HepG2 (cell line): Measurements from ENCODE around the gene ROMO1. TPM values are rescaled to one million over a fixed set of nuclear protein-coding genes. Genes with fewer than 3 reads are reported as not detected.

Experiments
- BHLHE40 ChIP-seq: IDR thresholded peaks from 2 replicates; pipeline ENCODE4 v1.6.1; 2011; ENCODE audit warnings: low read length, improper control_type of control experiment
- CHD4 ChIP-seq: fragments of 200-600 bp; sonication (generic); IDR thresholded peaks from 2 replicates; pipeline ENCODE4 v1.7.0; 2017; ENCODE audit warnings: mild to moderate bottlenecking, low read length, borderline replicate concordance
- EED ChIP-seq: sonication (generic); formaldehyde crosslinking; IDR thresholded peaks from 2 replicates; pipeline ENCODE4 v1.5.0; 2020; ENCODE audit warnings: mild to moderate bottlenecking, missing genetic modification reagents
- ESRRA ChIP-seq: sonication (generic); formaldehyde crosslinking; IDR thresholded peaks from 2 replicates; pipeline ENCODE4 v1.5.1; 2020; ENCODE audit warnings: mild to moderate bottlenecking, low read depth, missing genetic modification reagents
- FOXA1 ChIP-seq, 2 experiments: fragments of 450-650 bp in 1 of 2; sonication (generic) in 1 of 2; formaldehyde crosslinking in 1 of 2; IDR thresholded peaks; 2 replicates each; pipeline versions ENCODE4 v1.4.0 to v1.6.1; 2016 to 2020; ENCODE audit warnings: missing genetic modification reagents in 1 of 2
- FOXA3 ChIP-seq: IDR thresholded peaks from 2 replicates; pipeline ENCODE4 v1.6.1; 2016; ENCODE audit warnings: missing genetic modification reagents, missing compliant biosample characterization
- FOXJ3 ChIP-seq: sonication (generic); formaldehyde crosslinking; IDR thresholded peaks from 2 replicates; pipeline ENCODE4 v1.4.0; 2020; ENCODE audit warnings: missing genetic modification reagents, mild to moderate bottlenecking, borderline replicate concordance
- GTF3A ChIP-seq: sonication (generic); formaldehyde crosslinking; conservative IDR thresholded peaks from 2 replicates; pipeline ENCODE4 v1.4.0; 2020; ENCODE audit warnings: mild to moderate bottlenecking, missing genetic modification reagents
- GZF1 ChIP-seq: sonication (generic); formaldehyde crosslinking; IDR thresholded peaks from 2 replicates; pipeline ENCODE4 v1.5.1; 2020; ENCODE audit warnings: mild to moderate bottlenecking, missing genetic modification reagents
- MBD4 ChIP-seq: IDR thresholded peaks from 2 replicates; pipeline ENCODE4 v1.6.1; 2012; ENCODE audit warnings: low read length, inconsistent platforms, borderline replicate concordance
- U2AF2 ChIP-seq: fragments of 200-400 bp; formaldehyde crosslinking; IDR thresholded peaks from 2 replicates; pipeline ENCODE4 v1.6.1; 2017; ENCODE audit warnings: low read depth, mild to moderate bottlenecking, low read length
- ZFY ChIP-seq: sonication (generic); formaldehyde crosslinking; IDR thresholded peaks from 2 replicates; pipeline ENCODE4 v1.4.0; 2020; ENCODE audit warnings: missing genetic modification reagents
- ZKSCAN1 ChIP-seq: fragments of 150-350 bp; IDR thresholded peaks from 2 replicates; pipeline ENCODE4 v1.6.1; 2014; ENCODE audit warnings: low read length
- ZKSCAN8 ChIP-seq: IDR thresholded peaks from 2 replicates; pipeline ENCODE4 v1.6.1; 2016; ENCODE audit warnings: borderline replicate concordance, missing genetic modification reagents, missing compliant biosample characterization
- ZNF136 ChIP-seq: sonication (generic); formaldehyde crosslinking; IDR thresholded peaks from 2 replicates; pipeline ENCODE4 v1.8.1; 2022; ENCODE audit warnings: low read depth, mild to moderate bottlenecking, moderate library complexity, missing genetic modification reagents
- ZNF3 ChIP-seq: IDR thresholded peaks from 2 replicates; pipeline ENCODE4 v1.7.0; 2017; ENCODE audit warnings: inconsistent platforms
- ZNF567 ChIP-seq: sonication (generic); formaldehyde crosslinking; IDR thresholded peaks from 2 replicates; pipeline ENCODE4 v1.8.1; 2023; ENCODE audit warnings: mild to moderate bottlenecking, missing genetic modification reagents, borderline replicate concordance
- ZNF768 ChIP-seq: sonication (generic); formaldehyde crosslinking; IDR thresholded peaks from 2 replicates; pipeline ENCODE4 v1.4.0; 2020; ENCODE audit warnings: missing genetic modification reagents
- polyA plus RNA-seq, 8 experiments: library from polyadenylated mRNA; depleted of rRNA in 3 of 8; stranded (reverse) in 7 of 8; unstranded in 1 of 8; fragments of >200 nt; fragmentation: Illumina TruSeq in 4 of 8; extraction: Trizol in 4 of 8; gene quantifications; 2 replicates each; pipeline versions ENCODE4 v1.2.1 to v1.2.3, GENCODE V29; 2011 to 2016; ENCODE audit warnings: low read depth in 4 of 8, missing spikeins in 1 of 8, mixed read lengths in 1 of 8; ENCODE audit not compliant: insufficient read depth in 1 of 8
- total RNA-seq, 5 experiments: library from RNA; depleted of rRNA; stranded (reverse); fragments of >200 nt; fragmentation: Illumina TruSeq; extraction: Trizol; gene quantifications; 2 replicates each; pipeline ENCODE4 v1.2.3, GENCODE V29; 2016; ENCODE audit warnings: low read depth in 1 of 5
- TF ChIP-seq, protein P1 (sequence below): sonication (generic); formaldehyde crosslinking; conservative IDR thresholded peaks from 2 replicates; pipeline ENCODE4 v1.8.1; 2023; ENCODE audit warnings: missing genetic modification reagents
- TF ChIP-seq, protein P2 (sequence below): fragments of 450-650 bp; IDR thresholded peaks from 2 replicates; pipeline ENCODE4 v1.6.1; 2016
- TF ChIP-seq, protein P3 (sequence below): sonication (generic); formaldehyde crosslinking; IDR thresholded peaks from 2 replicates; pipeline ENCODE4 v1.5.0; 2020; ENCODE audit warnings: mild to moderate bottlenecking, missing genetic modification reagents
- TF ChIP-seq, protein P4 (sequence below): sonication (generic); formaldehyde crosslinking; IDR thresholded peaks from 2 replicates; pipeline ENCODE4 v1.4.0; 2020; ENCODE audit warnings: missing genetic modification reagents, borderline replicate concordance
- TF ChIP-seq, protein P5 (sequence below): IDR thresholded peaks from 2 replicates; pipeline ENCODE4 v1.6.1; 2012; ENCODE audit warnings: inconsistent platforms

ROMO1 gene
- total and polyA plus RNA-seq, 2 of the 13 experiments (the other 11 are each of a cell fraction or from before 2014, with no cell fraction given), result 636 to 755 TPM

DNA sequence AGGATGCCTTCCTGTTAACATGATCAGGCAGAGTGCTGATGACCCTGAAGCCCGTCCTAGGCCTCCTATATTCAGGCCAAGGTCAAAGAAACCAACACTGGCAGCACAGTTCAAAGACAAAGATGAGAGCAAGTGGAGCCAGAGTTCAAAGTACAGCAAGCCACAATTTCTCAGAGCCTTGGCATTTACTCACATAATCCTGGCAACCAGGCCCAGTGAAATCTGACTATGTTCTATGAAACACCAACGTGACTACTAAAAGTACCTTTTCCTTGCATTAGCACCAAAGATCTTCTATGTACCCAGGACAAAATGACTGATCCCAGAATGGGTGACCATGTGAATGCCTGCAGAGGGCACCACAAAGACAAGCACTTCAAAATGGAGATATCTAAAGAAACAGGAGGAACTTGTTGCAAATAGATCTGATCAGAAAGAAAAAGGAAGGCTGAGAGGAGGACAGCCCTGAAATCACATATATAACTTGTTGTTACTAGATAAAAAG, 3.9 kb upstream of the ROMO1 start (continued):
- TF ChIP-seq ZKSCAN1 (0 out of 2 replicates have a peak, but pooled peaks have one; percentile 37), FOXA3 (CRISPR knock-in tag) (0 out of 2 replicates have a peak, but pooled peaks have one; percentile 1), GTF3A (no peak), U2AF2 (no peak), FOXA1 (IDR thresholded peaks at IDR 0.05) (no peak), FOXA1 (CRISPR knock-in tag; IDR thresholded peaks at IDR 0.05) (peak; percentile 24; the same call in 1 of the 2 replicates), MBD4 (no peak), ZFY (CRISPR knock-in tag) (peak; percentile 46), GZF1 (CRISPR knock-in tag) (no peak), ZNF567 (CRISPR knock-in tag) (0 out of 2 replicates have a peak, but pooled peaks have one; percentile 54), EED (CRISPR knock-in tag) (no peak), CHD4 (no peak), ZNF768 (CRISPR knock-in tag) (no peak), ZNF136 (CRISPR knock-in tag) (no peak), FOXJ3 (CRISPR knock-in tag) (peak; percentile 54; the same call in 1 of the 2 replicates), ESRRA (CRISPR knock-in tag) (peak; percentile 99), ZKSCAN8 (no peak), ZNF3 (no peak), BHLHE40 (no peak)
- TF ChIP-seq, protein P1, sequence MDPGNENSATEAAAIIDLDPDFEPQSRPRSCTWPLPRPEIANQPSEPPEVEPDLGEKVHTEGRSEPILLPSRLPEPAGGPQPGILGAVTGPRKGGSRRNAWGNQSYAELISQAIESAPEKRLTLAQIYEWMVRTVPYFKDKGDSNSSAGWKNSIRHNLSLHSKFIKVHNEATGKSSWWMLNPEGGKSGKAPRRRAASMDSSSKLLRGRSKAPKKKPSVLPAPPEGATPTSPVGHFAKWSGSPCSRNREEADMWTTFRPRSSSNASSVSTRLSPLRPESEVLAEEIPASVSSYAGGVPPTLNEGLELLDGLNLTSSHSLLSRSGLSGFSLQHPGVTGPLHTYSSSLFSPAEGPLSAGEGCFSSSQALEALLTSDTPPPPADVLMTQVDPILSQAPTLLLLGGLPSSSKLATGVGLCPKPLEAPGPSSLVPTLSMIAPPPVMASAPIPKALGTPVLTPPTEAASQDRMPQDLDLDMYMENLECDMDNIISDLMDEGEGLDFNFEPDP (CRISPR knock-in tag), result 0 out of 2 replicates have a peak, but pooled peaks have one; percentile 86
- TF ChIP-seq, protein P2, sequence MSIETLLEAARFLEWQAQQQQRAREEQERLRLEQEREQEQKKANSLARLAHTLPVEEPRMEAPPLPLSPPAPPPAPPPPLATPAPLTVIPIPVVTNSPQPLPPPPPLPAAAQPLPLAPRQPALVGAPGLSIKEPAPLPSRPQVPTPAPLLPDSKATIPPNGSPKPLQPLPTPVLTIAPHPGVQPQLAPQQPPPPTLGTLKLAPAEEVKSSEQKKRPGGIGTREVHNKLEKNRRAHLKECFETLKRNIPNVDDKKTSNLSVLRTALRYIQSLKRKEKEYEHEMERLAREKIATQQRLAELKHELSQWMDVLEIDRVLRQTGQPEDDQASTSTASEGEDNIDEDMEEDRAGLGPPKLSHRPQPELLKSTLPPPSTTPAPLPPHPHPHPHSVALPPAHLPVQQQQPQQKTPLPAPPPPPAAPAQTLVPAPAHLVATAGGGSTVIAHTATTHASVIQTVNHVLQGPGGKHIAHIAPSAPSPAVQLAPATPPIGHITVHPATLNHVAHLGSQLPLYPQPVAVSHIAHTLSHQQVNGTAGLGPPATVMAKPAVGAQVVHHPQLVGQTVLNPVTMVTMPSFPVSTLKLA, result no peak
- TF ChIP-seq, protein P3, sequence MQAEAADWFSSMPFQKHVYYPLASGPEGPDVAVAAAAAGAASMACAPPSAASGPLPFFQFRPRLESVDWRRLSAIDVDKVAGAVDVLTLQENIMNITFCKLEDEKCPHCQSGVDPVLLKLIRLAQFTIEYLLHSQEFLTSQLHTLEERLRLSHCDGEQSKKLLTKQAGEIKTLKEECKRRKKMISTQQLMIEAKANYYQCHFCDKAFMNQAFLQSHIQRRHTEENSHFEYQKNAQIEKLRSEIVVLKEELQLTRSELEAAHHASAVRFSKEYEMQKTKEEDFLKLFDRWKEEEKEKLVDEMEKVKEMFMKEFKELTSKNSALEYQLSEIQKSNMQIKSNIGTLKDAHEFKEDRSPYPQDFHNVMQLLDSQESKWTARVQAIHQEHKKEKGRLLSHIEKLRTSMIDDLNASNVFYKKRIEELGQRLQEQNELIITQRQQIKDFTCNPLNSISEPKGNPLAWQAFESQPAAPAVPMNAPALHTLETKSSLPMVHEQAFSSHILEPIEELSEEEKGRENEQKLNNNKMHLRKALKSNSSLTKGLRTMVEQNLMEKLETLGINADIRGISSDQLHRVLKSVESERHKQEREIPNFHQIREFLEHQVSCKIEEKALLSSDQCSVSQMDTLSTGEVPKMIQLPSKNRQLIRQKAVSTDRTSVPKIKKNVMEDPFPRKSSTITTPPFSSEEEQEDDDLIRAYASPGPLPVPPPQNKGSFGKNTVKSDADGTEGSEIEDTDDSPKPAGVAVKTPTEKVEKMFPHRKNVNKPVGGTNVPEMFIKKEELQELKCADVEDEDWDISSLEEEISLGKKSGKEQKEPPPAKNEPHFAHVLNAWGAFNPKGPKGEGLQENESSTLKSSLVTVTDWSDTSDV (CRISPR knock-in tag), result no peak
- TF ChIP-seq, protein P4, sequence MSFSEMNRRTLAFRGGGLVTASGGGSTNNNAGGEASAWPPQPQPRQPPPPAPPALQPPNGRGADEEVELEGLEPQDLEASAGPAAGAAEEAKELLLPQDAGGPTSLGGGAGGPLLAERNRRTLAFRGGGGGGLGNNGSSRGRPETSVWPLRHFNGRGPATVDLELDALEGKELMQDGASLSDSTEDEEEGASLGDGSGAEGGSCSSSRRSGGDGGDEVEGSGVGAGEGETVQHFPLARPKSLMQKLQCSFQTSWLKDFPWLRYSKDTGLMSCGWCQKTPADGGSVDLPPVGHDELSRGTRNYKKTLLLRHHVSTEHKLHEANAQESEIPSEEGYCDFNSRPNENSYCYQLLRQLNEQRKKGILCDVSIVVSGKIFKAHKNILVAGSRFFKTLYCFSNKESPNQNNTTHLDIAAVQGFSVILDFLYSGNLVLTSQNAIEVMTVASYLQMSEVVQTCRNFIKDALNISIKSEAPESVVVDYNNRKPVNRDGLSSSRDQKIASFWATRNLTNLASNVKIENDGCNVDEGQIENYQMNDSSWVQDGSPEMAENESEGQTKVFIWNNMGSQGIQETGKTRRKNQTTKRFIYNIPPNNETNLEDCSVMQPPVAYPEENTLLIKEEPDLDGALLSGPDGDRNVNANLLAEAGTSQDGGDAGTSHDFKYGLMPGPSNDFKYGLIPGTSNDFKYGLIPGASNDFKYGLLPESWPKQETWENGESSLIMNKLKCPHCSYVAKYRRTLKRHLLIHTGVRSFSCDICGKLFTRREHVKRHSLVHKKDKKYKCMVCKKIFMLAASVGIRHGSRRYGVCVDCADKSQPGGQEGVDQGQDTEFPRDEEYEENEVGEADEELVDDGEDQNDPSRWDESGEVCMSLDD (CRISPR knock-in tag), result no peak
- TF ChIP-seq, protein P5, sequence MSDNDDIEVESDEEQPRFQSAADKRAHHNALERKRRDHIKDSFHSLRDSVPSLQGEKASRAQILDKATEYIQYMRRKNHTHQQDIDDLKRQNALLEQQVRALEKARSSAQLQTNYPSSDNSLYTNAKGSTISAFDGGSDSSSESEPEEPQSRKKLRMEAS, result peak; percentile 36; the same call in 1 of the 2 replicates
